OCI-LY7 (cell line): Measurements from ENCODE around the gene CCDC15.

Experiments used
- EZH2phosphoT487 ChIP-seq: fragments of 200-600 bp; sonication (generic); IDR thresholded peaks from 2 replicates; pipeline ENCODE4 v1.6.1; 2018; ENCODE audit warnings: low read depth, borderline replicate concordance, mild to moderate bottlenecking, mixed run types, antibody characterized with exemption, low read length, moderate library complexity, mixed read lengths
- TF ChIP-seq, protein P1 (sequence below): fragments of 200-600 bp; sonication (generic); conservative IDR thresholded peaks from 2 replicates; pipeline ENCODE4 v1.5.1; 2014; ENCODE audit warnings: mild to moderate bottlenecking, antibody characterized with exemption, low read length, moderate library complexity, mixed read lengths

DNA sequence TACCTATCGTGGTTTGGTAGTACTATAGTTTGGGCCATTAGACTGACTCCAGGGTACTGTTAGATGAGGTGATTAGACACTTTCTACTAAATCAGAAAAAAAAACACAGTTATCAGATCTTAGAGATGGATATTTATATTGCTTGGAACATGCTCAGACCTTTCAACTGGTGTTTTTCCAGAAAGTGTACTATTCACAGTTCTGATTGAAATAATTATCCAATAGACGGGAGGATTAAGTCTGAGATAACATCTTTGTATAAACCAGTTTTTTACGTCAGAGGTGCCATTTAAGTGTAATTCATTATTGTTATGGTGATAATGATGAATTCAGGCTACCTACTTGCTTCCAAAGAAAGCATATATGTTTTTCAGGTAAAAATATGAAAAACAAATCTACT is 22.5 kb downstream of the CCDC15 start:
- TF ChIP-seq EZH2phosphoT487: no peak
- TF ChIP-seq, protein P1, sequence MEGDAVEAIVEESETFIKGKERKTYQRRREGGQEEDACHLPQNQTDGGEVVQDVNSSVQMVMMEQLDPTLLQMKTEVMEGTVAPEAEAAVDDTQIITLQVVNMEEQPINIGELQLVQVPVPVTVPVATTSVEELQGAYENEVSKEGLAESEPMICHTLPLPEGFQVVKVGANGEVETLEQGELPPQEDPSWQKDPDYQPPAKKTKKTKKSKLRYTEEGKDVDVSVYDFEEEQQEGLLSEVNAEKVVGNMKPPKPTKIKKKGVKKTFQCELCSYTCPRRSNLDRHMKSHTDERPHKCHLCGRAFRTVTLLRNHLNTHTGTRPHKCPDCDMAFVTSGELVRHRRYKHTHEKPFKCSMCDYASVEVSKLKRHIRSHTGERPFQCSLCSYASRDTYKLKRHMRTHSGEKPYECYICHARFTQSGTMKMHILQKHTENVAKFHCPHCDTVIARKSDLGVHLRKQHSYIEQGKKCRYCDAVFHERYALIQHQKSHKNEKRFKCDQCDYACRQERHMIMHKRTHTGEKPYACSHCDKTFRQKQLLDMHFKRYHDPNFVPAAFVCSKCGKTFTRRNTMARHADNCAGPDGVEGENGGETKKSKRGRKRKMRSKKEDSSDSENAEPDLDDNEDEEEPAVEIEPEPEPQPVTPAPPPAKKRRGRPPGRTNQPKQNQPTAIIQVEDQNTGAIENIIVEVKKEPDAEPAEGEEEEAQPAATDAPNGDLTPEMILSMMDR: no peak
